ENCODE data around the gene SULT1B1. TPM values are rescaled to one million over a fixed set of nuclear protein-coding genes. Genes with fewer than 3 reads are reported as not detected.
"Not testable (repeated sequence)": the region's sequence is repeated elsewhere in the genome, so short reads cannot be mapped to it uniquely, and the experiment has no call there.

The SULT1B1 gene
- total and polyA plus RNA-seq, 5 donors: 0.18 to 2.7 (median 0.88) TPM

GRCh38 chr4:69775321-69775867, 15.0 kb upstream of the SULT1B1 start:
- H3K27ac ChIP-seq (ENCODE audit: low read length): no peak overlapping the region
- 87% methylated on average over 2 of the region's 2 CpGs for WGBS
- intact Hi-C loops (cut with DNase I): no loop called here
- DNase-seq (no peak), ATAC-seq (no peak)
- H3K9me3 ChIP-seq (ENCODE audit: control insufficient read depth, low read length): no peaks in the 10 kb centered on the region
- H3K4me1 ChIP-seq (ENCODE audit: control insufficient read depth, insufficient read depth, low read length): no peaks in the 10 kb centered on the region
- no peak overlapping the region for H3K4me3 ChIP-seq (ENCODE audit: low read length)
- no peaks in the 10 kb centered on the region for H3K27me3 ChIP-seq (ENCODE audit: control insufficient read depth, insufficient read depth)

- Histone ChIP-seq H3K27ac (ENCODE audit: low read length) (no peak overlapping the region), H3K4me3 (ENCODE audit: low read length) (no peak overlapping the region), H3K9me3 (ENCODE audit: control insufficient read depth, low read length) (no peaks in the 10 kb centered on the region), H3K27me3 (ENCODE audit: control insufficient read depth, insufficient read depth) (no peaks in the 10 kb centered on the region), H3K4me1 (ENCODE audit: control insufficient read depth, insufficient read depth, low read length) (no peaks in the 10 kb centered on the region)
- no peak for DNase-seq
- no peak for ATAC-seq
- intact Hi-C loops (cut with DNase I): no loop called here
- 34% methylated on average over 3 of the region's 3 CpGs for WGBS
Observed at GRCh38 chr4:69773484-69773883, 13.1 kb upstream of the SULT1B1 start.

GRCh38 chr4:69768554-69768953, 8.1 kb upstream of the SULT1B1 start:
- intact Hi-C loops (cut with DNase I): not testable (repeated sequence)

GRCh38 chr4:69765751-69766150, 5.3 kb upstream of the SULT1B1 start:
- H3K27ac ChIP-seq (ENCODE audit: low read length): no peak overlapping the region
- no peaks in the 10 kb centered on the region for H3K27me3 ChIP-seq (ENCODE audit: control insufficient read depth, insufficient read depth)
- ATAC-seq (no peak), DNase-seq (no peak)
- intact Hi-C loops (cut with DNase I): no loop called here
- WGBS: 76% methylated on average over 1 of the region's 1 CpG
- no peaks in the 10 kb centered on the region for H3K4me1 ChIP-seq (ENCODE audit: control insufficient read depth, insufficient read depth, low read length)
- H3K4me3 ChIP-seq (ENCODE audit: low read length): no peak overlapping the region
- H3K9me3 ChIP-seq (ENCODE audit: control insufficient read depth, low read length): no peaks in the 10 kb centered on the region

More at GRCh38 chr4:69768554-69768953, 8.1 kb upstream of the SULT1B1 start:
- H3K27ac ChIP-seq (ENCODE audit: low read length); H3K4me1 ChIP-seq (ENCODE audit: control insufficient read depth, insufficient read depth, low read length); DNase-seq; H3K9me3 ChIP-seq (ENCODE audit: control insufficient read depth, low read length); H3K4me3 ChIP-seq (ENCODE audit: low read length); ATAC-seq; H3K27me3 ChIP-seq (ENCODE audit: control insufficient read depth, insufficient read depth): not testable (repeated sequence)
- WGBS: 61% methylated on average over 3 of the region's 3 CpGs

- Histone ChIP-seq H3K4me3 (ENCODE audit: low read length) (no peak overlapping the region), H3K27me3 (ENCODE audit: control insufficient read depth, insufficient read depth) (no peaks in the 10 kb centered on the region), H3K4me1 (ENCODE audit: control insufficient read depth, insufficient read depth, low read length) (no peaks in the 10 kb centered on the region), H3K9me3 (ENCODE audit: control insufficient read depth, low read length) (no peaks in the 10 kb centered on the region), H3K27ac (ENCODE audit: low read length) (no peak overlapping the region)
- ATAC-seq (no peak), DNase-seq (no peak)
- 7% methylated on average over 1 of the region's 1 CpG for WGBS
- intact Hi-C loops (cut with DNase I): no loop called here
Observed at GRCh38 chr4:69764311-69764710, 3.9 kb upstream of the SULT1B1 start.

- H3K27ac ChIP-seq (ENCODE audit: low read length): no peak overlapping the region
- ATAC-seq: no peak
- no peak for DNase-seq
- intact Hi-C loops (cut with DNase I): no loop called here
- H3K4me1 ChIP-seq (ENCODE audit: control insufficient read depth, insufficient read depth, low read length): no peaks in the 10 kb centered on the region
- WGBS: 92% methylated on average over 3 of the region's 3 CpGs
- H3K4me3 ChIP-seq (ENCODE audit: low read length): no peak overlapping the region
- no peaks in the 10 kb centered on the region for H3K9me3 ChIP-seq (ENCODE audit: control insufficient read depth, low read length)
- no peaks in the 10 kb centered on the region for H3K27me3 ChIP-seq (ENCODE audit: control insufficient read depth, insufficient read depth)
Observed at GRCh38 chr4:69763233-69763632, 2.8 kb upstream of the SULT1B1 start.

- DNase-seq (no peak), ATAC-seq (no peak)
- intact Hi-C loops (cut with DNase I): no loop called here
- no peak overlapping the region for H3K27ac ChIP-seq (ENCODE audit: low read length)
- 81% methylated on average over 6 of the region's 6 CpGs for WGBS
- no peak overlapping the region for H3K4me3 ChIP-seq (ENCODE audit: low read length)
- no peaks in the 10 kb centered on the region for H3K27me3 ChIP-seq (ENCODE audit: control insufficient read depth, insufficient read depth)
- H3K4me1 ChIP-seq (ENCODE audit: control insufficient read depth, insufficient read depth, low read length): no peaks in the 10 kb centered on the region
- no peaks in the 10 kb centered on the region for H3K9me3 ChIP-seq (ENCODE audit: control insufficient read depth, low read length)
Observed at GRCh38 chr4:69759189-69759604, 1.2 kb downstream of the SULT1B1 start.

- Histone ChIP-seq H3K9me3 (ENCODE audit: control insufficient read depth, low read length) (no peaks in the 10 kb centered on the region), H3K27ac (ENCODE audit: low read length) (no peak overlapping the region)
- DNase-seq: no peak
Observed at GRCh38 chr4:69757464-69757863, 3.0 kb downstream of the SULT1B1 start.

GRCh38 chr4:69754926-69755580, 5.4 kb downstream of the SULT1B1 start:
- intact Hi-C loops (cut with DNase I): no loop called here
- DNase-seq (no peak), ATAC-seq (no peak)
- no peak overlapping the region for H3K4me3 ChIP-seq (ENCODE audit: low read length)
- no peaks in the 10 kb centered on the region for H3K4me1 ChIP-seq (ENCODE audit: control insufficient read depth, insufficient read depth, low read length)
- H3K27me3 ChIP-seq (ENCODE audit: control insufficient read depth, insufficient read depth): no peaks in the 10 kb centered on the region
- H3K9me3 ChIP-seq (ENCODE audit: control insufficient read depth, low read length): no peaks in the 10 kb centered on the region
- 85% methylated on average over 4 of the region's 4 CpGs for WGBS
- H3K27ac ChIP-seq (ENCODE audit: low read length): no peak overlapping the region

More at GRCh38 chr4:69757464-69757863, 3.0 kb downstream of the SULT1B1 start:
- Histone ChIP-seq H3K27me3 (ENCODE audit: control insufficient read depth, insufficient read depth) (no peaks in the 10 kb centered on the region), H3K4me3 (ENCODE audit: low read length) (no peak overlapping the region), H3K4me1 (ENCODE audit: control insufficient read depth, insufficient read depth, low read length) (no peaks in the 10 kb centered on the region)
- intact Hi-C loops (cut with DNase I): no loop called here
- WGBS: 87% methylated on average over 2 of the region's 2 CpGs
- ATAC-seq: no peak

- no peak overlapping the region for H3K27ac ChIP-seq (ENCODE audit: low read length)
- no peaks in the 10 kb centered on the region for H3K9me3 ChIP-seq (ENCODE audit: control insufficient read depth, low read length)
- 70% methylated on average over 1 of the region's 1 CpG for WGBS
Observed at GRCh38 chr4:69753686-69754085, 6.7 kb downstream of the SULT1B1 start.

GRCh38 chr4:69750346-69750745, 10.1 kb downstream of the SULT1B1 start:
- ATAC-seq: no peak
- DNase-seq: no peak
- intact Hi-C loops (cut with DNase I): no loop called here
- H3K9me3 ChIP-seq (ENCODE audit: control insufficient read depth, low read length): no peaks in the 10 kb centered on the region
- H3K27ac ChIP-seq (ENCODE audit: low read length): no peak overlapping the region
- no peaks in the 10 kb centered on the region for H3K27me3 ChIP-seq (ENCODE audit: control insufficient read depth, insufficient read depth)
- H3K4me1 ChIP-seq (ENCODE audit: control insufficient read depth, insufficient read depth, low read length): no peaks in the 10 kb centered on the region
- H3K4me3 ChIP-seq (ENCODE audit: low read length): no peak overlapping the region

More at GRCh38 chr4:69753686-69754085, 6.7 kb downstream of the SULT1B1 start:
- H3K4me3 ChIP-seq (ENCODE audit: low read length): no peak overlapping the region
- intact Hi-C loops (cut with DNase I): no loop called here
- ATAC-seq: no peak
- H3K27me3 ChIP-seq (ENCODE audit: control insufficient read depth, insufficient read depth): no peaks in the 10 kb centered on the region
- no peak for DNase-seq
- no peaks in the 10 kb centered on the region for H3K4me1 ChIP-seq (ENCODE audit: control insufficient read depth, insufficient read depth, low read length)
